H1 (cell line): Measurements from ENCODE around the gene C7orf57. TPM values are rescaled to one million over a fixed set of nuclear protein-coding genes. Genes with fewer than 3 reads are reported as not detected.

Source experiments
- CTCF ChIA-PET: fragments of 300-600 bp; sonication (Branson Sonifier 250); formaldehyde crosslinking; loops from one replicate; lab custom pipeline; 2021; ENCODE audit not compliant: partially characterized antibody; lab: Charles Lee
- POLR2A ChIA-PET: fragments of 300-600 bp; sonication (Branson Sonifier 250); formaldehyde crosslinking; loops from one replicate; lab custom pipeline; 2021; ENCODE audit warnings: inconsistent platforms; ENCODE audit not compliant: partially characterized antibody; lab: Charles Lee
- DNase-seq, 2 experiments: peaks; one replicate each; pipeline versions ENCODE4 v3.0.0 to v3.0.0-alpha.2; 2010 to 2022; ENCODE audit warnings: low spot score in 2 of 2, low read depth in 1 of 2, mixed read lengths in 1 of 2
- FAIRE-seq: peaks from 2 replicates; lab custom pipeline; 2011; peaks lifted over from hg19 to GRCh38; lab: Jason Lieb, UNC
- H2AFZ ChIP-seq: 2 replicates; pipeline ENCODE4 v1.8.1; 2012; ENCODE audit warnings: low read length, inconsistent platforms
- H2AK5ac ChIP-seq: 2 replicates; pipeline ENCODE4 v1.6.1; 2013; ENCODE audit warnings: low read depth, low read length
- H2BK120ac ChIP-seq: replicated peaks from 2 replicates; pipeline ENCODE3; 2013; ENCODE audit warnings: low read depth, low read length, inconsistent platforms
- H2BK12ac ChIP-seq: 2 replicates; pipeline ENCODE4 v1.6.1; 2013; ENCODE audit warnings: low read depth, low read length
- H2BK15ac ChIP-seq: 2 replicates; pipeline ENCODE4 v1.6.1; 2013; ENCODE audit warnings: low read length
- H2BK20ac ChIP-seq: 2 replicates; pipeline ENCODE4 v1.6.1; 2013; ENCODE audit warnings: low read length
- H2BK5ac ChIP-seq: 2 replicates; pipeline ENCODE4 v1.6.1; 2013; ENCODE audit warnings: low read depth, low read length
- H3K14ac ChIP-seq: 2 replicates; pipeline ENCODE4 v1.6.1; 2013; ENCODE audit warnings: inconsistent platforms; ENCODE audit not compliant: insufficient read length
- H3K18ac ChIP-seq: 2 replicates; pipeline ENCODE4 v1.6.1; 2013; ENCODE audit warnings: low read length; ENCODE audit errors: extremely low read depth
- H3K23ac ChIP-seq: 2 replicates; pipeline ENCODE4 v1.6.1; 2013; ENCODE audit warnings: inconsistent platforms; ENCODE audit not compliant: insufficient read length
- H3K23me2 ChIP-seq: 2 replicates; pipeline ENCODE4 v1.6.1; 2013; ENCODE audit warnings: low read depth, low read length
- H3K27ac ChIP-seq: 2 replicates; pipeline ENCODE4 v1.6.1; 2011; ENCODE audit warnings: low read depth, low read length, inconsistent platforms
- H3K27me3 ChIP-seq, 4 experiments: replicated peaks in 1 of 4; 1 replicate in 1 of 4; 2 replicates in 3 of 4; pipeline versions ENCODE4 v1.6.1 to v1.8.1; 2011 to 2013; ENCODE audit warnings: low read length in 3 of 4, mild to moderate bottlenecking in 3 of 4, inconsistent platforms in 2 of 4, mixed read lengths in 2 of 4, moderate library complexity in 1 of 4; ENCODE audit not compliant: control insufficient read depth in 3 of 4, insufficient read depth in 3 of 4; ENCODE audit errors: extremely low read depth in 1 of 4
- H3K36me3 ChIP-seq, 4 experiments: 2 replicates each; pipeline versions ENCODE4 v1.6.1 to v1.8.1; 2011 to 2013; ENCODE audit warnings: mild to moderate bottlenecking in 4 of 4, low read length in 3 of 4, moderate library complexity in 2 of 4, control low read depth in 1 of 4, inconsistent platforms in 1 of 4; ENCODE audit not compliant: insufficient read depth in 4 of 4, control insufficient read depth in 2 of 4
- H3K4ac ChIP-seq: replicated peaks from 2 replicates; pipeline ENCODE3; 2013; ENCODE audit warnings: low read length, low read depth, mixed read lengths, inconsistent platforms; ENCODE audit not compliant: insufficient read length
- H3K4me1 ChIP-seq, 4 experiments: replicated peaks in 1 of 4; 1 replicate in 1 of 4; 2 replicates in 3 of 4; pipeline versions ENCODE4 v1.6.1 to v1.8.1; 2011 to 2013; ENCODE audit warnings: low read length in 3 of 4, inconsistent platforms in 2 of 4, mixed read lengths in 1 of 4; ENCODE audit not compliant: insufficient read depth in 4 of 4, control insufficient read depth in 3 of 4
- H3K4me2 ChIP-seq, 2 experiments: 2 replicates each; pipeline versions ENCODE4 v1.6.1 to v1.8.1; 2011 to 2013; ENCODE audit warnings: low read depth in 2 of 2, low read length in 2 of 2, control low read depth in 1 of 2, inconsistent platforms in 1 of 2, mild to moderate bottlenecking in 1 of 2; ENCODE audit not compliant: insufficient read depth in 1 of 2
- H3K4me3 ChIP-seq, 4 experiments: fragments of 200-600, 300-600 bp in 1 of 4; sonication (generic), shearing (Covaris generic), sonication (Bioruptor Twin) in 1 of 4; 2 replicates each; pipeline versions ENCODE4 v1.5.1 to v1.8.1; 2011 to 2016; ENCODE audit warnings: low read length in 4 of 4, low read depth in 3 of 4, control low read depth in 2 of 4, inconsistent platforms in 2 of 4, mild to moderate bottlenecking in 2 of 4, mixed read lengths in 1 of 4, moderate library complexity in 1 of 4; ENCODE audit not compliant: insufficient read depth in 2 of 4; ENCODE audit errors: extremely low read depth in 1 of 4
- H3K56ac ChIP-seq: replicated peaks from 2 replicates; pipeline ENCODE3; 2013; ENCODE audit warnings: low read depth, mild to moderate bottlenecking, mixed read lengths, low read length, inconsistent platforms; ENCODE audit not compliant: insufficient read length
- H3K79me1 ChIP-seq: 2 replicates; pipeline ENCODE4 v1.6.1; 2013; ENCODE audit warnings: low read depth, low read length, control low read depth
- H3K79me2 ChIP-seq, 2 experiments: 2 replicates each; pipeline versions ENCODE4 v1.6.1 to v1.8.1; 2012 to 2013; ENCODE audit warnings: low read length in 2 of 2, mild to moderate bottlenecking in 2 of 2, inconsistent platforms in 1 of 2; ENCODE audit not compliant: insufficient read depth in 2 of 2, control insufficient read depth in 1 of 2
- H3K9ac ChIP-seq, 4 experiments: replicated peaks in 1 of 4; 1 replicate in 1 of 4; 2 replicates in 3 of 4; pipeline versions ENCODE4 v1.6.1 to v1.8.1; 2011 to 2013; ENCODE audit warnings: low read depth in 3 of 4, low read length in 3 of 4, control low read depth in 2 of 4, mild to moderate bottlenecking in 2 of 4, moderate library complexity in 2 of 4, inconsistent platforms in 1 of 4; ENCODE audit errors: extremely low read depth in 1 of 4
- H3K9me3 ChIP-seq, 2 experiments: 2 replicates each; pipeline versions ENCODE4 v1.6.1 to v1.8.1; 2012 to 2013; ENCODE audit warnings: mild to moderate bottlenecking in 2 of 2, moderate library complexity in 2 of 2, control low read depth in 1 of 2, inconsistent platforms in 1 of 2, low read depth in 1 of 2, low read length in 1 of 2, mixed read lengths in 1 of 2; ENCODE audit not compliant: insufficient read depth in 2 of 2
- H4K20me1 ChIP-seq, 2 experiments: replicated peaks in 1 of 2; 2 replicates each; pipeline versions ENCODE3 to v1.8.1; 2011 to 2013; ENCODE audit warnings: inconsistent platforms in 2 of 2, low read length in 2 of 2, mild to moderate bottlenecking in 1 of 2; ENCODE audit not compliant: insufficient read depth in 2 of 2, control insufficient read depth in 1 of 2
- H4K5ac ChIP-seq: 2 replicates; pipeline ENCODE4 v1.6.1; 2013; ENCODE audit warnings: low read length, low read depth, mixed read lengths, inconsistent platforms; ENCODE audit not compliant: insufficient read length
- H4K8ac ChIP-seq: 2 replicates; pipeline ENCODE4 v1.8.0; 2013; ENCODE audit warnings: mild to moderate bottlenecking, moderate library complexity, low read length, inconsistent platforms; ENCODE audit not compliant: insufficient read depth; ENCODE audit errors: extremely low read depth
- H4K91ac ChIP-seq: replicated peaks from 2 replicates; pipeline ENCODE3; 2013; ENCODE audit warnings: low read length, mixed read lengths, inconsistent platforms; ENCODE audit not compliant: insufficient read length
- BCL11A ChIP-seq, 2 experiments: IDR thresholded peaks; one replicate each; pipeline ENCODE4 v1.6.1; 2011; ENCODE audit warnings: low read depth in 2 of 2, low read length in 2 of 2, mild to moderate bottlenecking in 2 of 2
- CREB1 ChIP-seq: IDR thresholded peaks from 2 replicates; pipeline ENCODE4 v1.6.1; 2012; ENCODE audit warnings: inconsistent platforms
- EGR1 ChIP-seq: IDR thresholded peaks from 2 replicates; pipeline ENCODE4 v1.6.1; 2011; ENCODE audit warnings: low read depth, low read length, borderline replicate concordance
- EP300 ChIP-seq, 2 experiments: IDR thresholded peaks; 1 replicate in 1 of 2; 2 replicates in 1 of 2; pipeline ENCODE4 v1.6.1; 2011 to 2012; ENCODE audit warnings: low read depth in 2 of 2, low read length in 2 of 2, mild to moderate bottlenecking in 2 of 2, borderline replicate concordance in 1 of 2, inconsistent platforms in 1 of 2, moderate library complexity in 1 of 2
- FOSL1 ChIP-seq: IDR thresholded peaks from 2 replicates; pipeline ENCODE4 v1.6.1; 2011; ENCODE audit warnings: mild to moderate bottlenecking, low read depth, low read length, moderate library complexity; ENCODE audit not compliant: insufficient read depth
- JUN ChIP-seq: IDR thresholded peaks from 2 replicates; pipeline ENCODE4 v1.6.1; 2011; ENCODE audit warnings: low read depth, mild to moderate bottlenecking, improper control_type of control experiment, low read length
- KDM4A ChIP-seq: IDR thresholded peaks from one replicate; pipeline ENCODE4 v1.7.1; 2012; ENCODE audit warnings: low read depth, mild to moderate bottlenecking, moderate library complexity, low read length, inconsistent platforms; ENCODE audit not compliant: severe bottlenecking
- POU5F1 ChIP-seq: IDR thresholded peaks from 2 replicates; pipeline ENCODE4 v1.6.1; 2011; ENCODE audit warnings: low read depth, mild to moderate bottlenecking, low read length, moderate library complexity
- RXRA ChIP-seq: IDR thresholded peaks from 2 replicates; pipeline ENCODE4 v1.6.1; 2011; ENCODE audit warnings: low read depth, mild to moderate bottlenecking, low read length, moderate library complexity; ENCODE audit not compliant: insufficient read depth
- SAP30 ChIP-seq: fragments of 300-600 bp; sonication (generic); IDR thresholded peaks from 2 replicates; pipeline ENCODE4 v1.7.1; 2012; ENCODE audit warnings: low read length, moderate library complexity, mild to moderate bottlenecking, inconsistent platforms; ENCODE audit not compliant: insufficient read depth, insufficient replicate concordance
- SP2 ChIP-seq: IDR thresholded peaks from 2 replicates; pipeline ENCODE4 v1.6.1; 2012; ENCODE audit warnings: mild to moderate bottlenecking, low read length, inconsistent platforms
- SUZ12 ChIP-seq: fragments of 200-600 bp; sonication (generic); IDR thresholded peaks from 2 replicates; pipeline ENCODE4 v1.6.1; 2012; ENCODE audit warnings: mild to moderate bottlenecking, inconsistent platforms, low read length, moderate library complexity, mixed read lengths
- TAF1 ChIP-seq: IDR thresholded peaks from 2 replicates; pipeline ENCODE4 v1.6.1; 2011; ENCODE audit warnings: mild to moderate bottlenecking, low read depth, low read length
- YY1 ChIP-seq: IDR thresholded peaks from 2 replicates; pipeline ENCODE4 v1.6.1; 2011; ENCODE audit warnings: low read depth, mild to moderate bottlenecking, low read length
- WGBS, 2 experiments: shearing (Covaris generic) in 1 of 2; methylation state at CpG; one replicate each; pipeline versions ENCODE4 v1.1.6 to v1.1.7; 2013 to 2015; ENCODE audit warnings: low lambda C conversion rate in 2 of 2, mixed read lengths in 2 of 2, inconsistent platforms in 1 of 2, low coverage in 1 of 2, missing lambda C conversion rate in 1 of 2; ENCODE audit not compliant: insufficient replicate concordance in 2 of 2, insufficient coverage in 1 of 2, insufficient read length in 1 of 2; ENCODE audit errors: extremely low coverage in 1 of 2, missing lambda C conversion rate in 1 of 2; 5-methylcytosine and 5-hydroxymethylcytosine counted together
- polyA plus RNA-seq, 7 experiments: library from polyadenylated mRNA; depleted of rRNA in 3 of 7; stranded (reverse) in 5 of 7; unstranded in 2 of 7; fragments of >200 nt in 5 of 7; fragments of 200-250 nt in 2 of 7; gene quantifications; 1 replicate in 5 of 7; 2 replicates in 1 of 7; 4 replicates in 1 of 7; pipeline versions ENCODE4 v1.2.1 to v1.2.3, GENCODE V29; 2011 to 2013; ENCODE audit warnings: missing spikeins in 2 of 7, mixed read lengths in 2 of 7
- total RNA-seq: library from RNA; stranded (reverse); fragmentation: NEBNext Ultra II Directional; extraction: Animal tissue kit (Norgen Biotek cat#: 25700); gene quantifications from 2 replicates; pipeline ENCODE4 v1.2.1, GENCODE V29; 2021

Gene C7orf57
- total and polyA plus RNA-seq, 2 of the 8 experiments (the other 6 are each of a cell fraction or from before 2014, with no cell fraction given) = 0.08 to 0.56 TPM

- no peak overlapping the region for H2AK5ac ChIP-seq
- H2BK15ac ChIP-seq = no peak overlapping the region
- no peak overlapping the region for H3K4me2 ChIP-seq
- POLR2A ChIA-PET = interaction anchor here (1.0 kb wide), 1 partner anchor 20 kb away, joined by 3 read pairs; no protein-coding TSS in a partner anchor
- no peak overlapping the region for H3K14ac ChIP-seq
- H3K23me2 ChIP-seq = no peaks in the 10 kb centered on the region
- CTCF ChIA-PET = interaction anchor here (0.6 to 1.0 kb wide), 5 partner anchors 14 to 240 kb away, joined by 3 read pairs; no protein-coding TSS in a partner anchor
- H4K8ac ChIP-seq = no peak overlapping the region
- no peak overlapping the region for H2BK12ac ChIP-seq
- no peak overlapping the region for H3K27ac ChIP-seq
- H2AFZ ChIP-seq = no peak overlapping the region
- H2BK20ac ChIP-seq = no peak overlapping the region
- H3K4ac ChIP-seq = no peak overlapping the region
- H3K18ac ChIP-seq = no peak overlapping the region
- no peaks in the 10 kb centered on the region for H4K20me1 ChIP-seq
- H3K79me1 ChIP-seq = no peaks in the 10 kb centered on the region
- H3K79me2 ChIP-seq = no peaks in the 10 kb centered on the region
- no peaks in the 10 kb centered on the region for H3K27me3 ChIP-seq
- no peak overlapping the region for H4K5ac ChIP-seq
- H3K4me1 ChIP-seq = no peaks in the 10 kb centered on the region
- no peak for FAIRE-seq
- H3K23ac ChIP-seq = no peak overlapping the region
- no peak overlapping the region for H3K4me3 ChIP-seq
- DNase-seq = no peak
- no peak overlapping the region for H2BK120ac ChIP-seq
- no peak overlapping the region for H4K91ac ChIP-seq
- H3K9me3 ChIP-seq = 0 out of 4 replicates have a peak, but pooled peaks cover 0 to 2% of the 10 kb centered on the region in 2 experiments
- no peaks in the 10 kb centered on the region for H3K36me3 ChIP-seq
- H3K9ac ChIP-seq = no peak overlapping the region
- no peak overlapping the region for H2BK5ac ChIP-seq
- no peak overlapping the region for H3K56ac ChIP-seq
- 81% methylated on average over 5 of the region's 5 CpGs; no CpG with 5 or more reads in 1 of the 2 experiments for WGBS, 2 experiments
- TF ChIP-seq CREB1 (no peak), POU5F1 (no peak), KDM4A (no peak), EP300 (IDR thresholded peaks at IDR 0.05; ENCODE audit: borderline replicate concordance in 1 of 2, low read depth in 2 of 2, low read length in 2 of 2) (no peak), SP2 (no peak), YY1 (no peak), BCL11A (IDR thresholded peaks at IDR 0.05; ENCODE audit: low read depth in 2 of 2, low read length in 2 of 2) (no peak), RXRA (no peak), TAF1 (no peak), FOSL1 (no peak), SUZ12 (no peak), SAP30 (no peak), JUN (no peak), EGR1 (no peak)
Observed at GRCh38 chr7:48059706-48060105, 24.4 kb downstream of the C7orf57 start.
